ENCODE results near the gene IWS1.
"Not testable (repeated sequence)": the region's sequence is repeated elsewhere in the genome, so short reads cannot be mapped to it uniquely, and the experiment has no call there.

The IWS1 gene

DNA sequence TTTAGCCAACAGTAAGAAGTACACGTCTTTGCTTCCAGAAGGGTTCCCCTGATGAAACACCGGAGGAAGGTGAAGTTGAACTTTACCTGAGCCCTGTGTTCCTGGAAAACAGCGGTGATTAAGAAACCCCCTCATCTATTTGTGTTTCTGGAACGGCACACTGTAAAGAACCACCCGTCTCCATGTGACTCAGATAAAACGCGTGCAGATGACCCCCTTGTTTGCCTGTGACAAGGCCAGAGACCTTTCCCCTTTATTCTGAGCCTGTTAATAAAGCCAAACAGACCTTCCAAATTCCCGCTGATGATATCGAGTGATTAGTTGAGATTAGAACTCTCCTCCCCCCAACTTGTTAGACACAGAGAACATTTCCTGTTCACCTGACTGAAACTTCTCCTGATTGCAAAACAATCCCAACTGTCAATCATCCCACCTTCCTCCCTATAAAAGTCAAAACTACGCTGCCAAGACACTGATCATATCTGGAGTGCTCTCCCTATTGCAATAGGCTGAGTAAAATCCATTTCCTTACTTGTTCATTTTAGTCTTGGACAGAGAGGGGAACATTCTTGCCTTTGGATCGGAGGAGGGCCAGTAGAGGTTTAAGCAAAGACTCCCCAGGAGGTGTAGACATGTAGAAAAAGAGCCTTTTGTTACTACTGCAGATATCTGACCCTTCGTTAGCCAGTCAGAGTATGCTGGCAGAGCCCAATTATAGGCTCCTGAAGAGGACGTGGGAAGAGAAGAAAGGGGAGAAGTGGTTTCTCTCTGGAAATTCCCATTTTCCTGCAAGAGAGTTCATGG, 914 bp upstream of the IWS1 start:
- DNase-seq: no peak

- DNase-seq: no peak
Observed at GRCh38 chr2:127525691-127526131, 578 bp downstream of the IWS1 start.

- DNase-seq: not testable (repeated sequence)
Observed at GRCh38 chr2:127524198-127524834, 2.0 kb downstream of the IWS1 start.

DNA sequence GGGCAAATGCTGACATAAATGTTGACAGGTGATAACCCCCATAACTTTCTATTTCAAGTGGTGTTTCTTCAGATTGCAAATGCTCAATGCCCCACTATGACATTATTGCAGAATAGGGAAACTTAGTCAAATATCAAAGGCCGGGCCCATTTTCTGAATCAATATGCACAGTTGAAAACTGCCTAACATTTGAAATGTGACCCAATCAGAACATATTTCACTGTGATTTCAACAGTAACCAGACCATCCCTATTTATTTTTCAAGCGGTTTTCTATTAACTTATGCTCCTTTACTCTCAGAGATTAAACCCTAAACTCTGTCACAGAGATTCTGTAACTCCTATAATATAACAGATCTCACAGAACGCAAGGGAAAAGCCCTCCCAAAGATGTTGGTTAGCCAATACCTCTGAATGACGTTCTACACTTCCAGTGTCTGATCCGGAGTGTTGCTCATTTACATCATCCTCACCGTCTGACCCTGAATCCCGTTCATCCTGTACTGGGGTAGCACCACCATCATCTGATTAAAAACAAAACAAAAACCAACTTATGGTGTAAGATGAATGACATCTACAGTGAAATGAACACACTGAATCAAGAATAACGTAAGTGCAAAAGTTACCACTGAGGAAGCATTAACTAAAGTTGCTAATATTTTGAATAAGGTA, 2.9 kb downstream of the IWS1 start:
- DNase-seq: no peak

DNA sequence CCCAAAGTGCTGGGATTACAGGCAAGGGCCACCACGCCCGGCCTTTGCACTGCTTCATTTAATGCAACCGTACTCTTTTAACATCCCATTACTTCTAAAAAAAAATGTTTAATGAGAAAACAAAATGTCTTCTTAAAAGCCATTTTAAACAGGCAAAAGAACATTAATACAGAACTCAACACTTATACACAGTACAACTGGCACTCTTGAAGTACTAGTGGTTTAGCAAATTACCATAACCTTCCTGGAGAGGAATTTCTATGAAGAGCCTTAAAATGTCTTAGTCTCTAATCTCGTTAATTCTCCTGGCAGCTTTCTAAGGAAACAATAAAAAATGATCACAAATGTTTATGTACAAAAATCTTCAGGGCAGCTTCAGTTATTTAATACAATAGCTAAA, 5.9 kb downstream of the IWS1 start:
- DNase-seq: no peak

DNA sequence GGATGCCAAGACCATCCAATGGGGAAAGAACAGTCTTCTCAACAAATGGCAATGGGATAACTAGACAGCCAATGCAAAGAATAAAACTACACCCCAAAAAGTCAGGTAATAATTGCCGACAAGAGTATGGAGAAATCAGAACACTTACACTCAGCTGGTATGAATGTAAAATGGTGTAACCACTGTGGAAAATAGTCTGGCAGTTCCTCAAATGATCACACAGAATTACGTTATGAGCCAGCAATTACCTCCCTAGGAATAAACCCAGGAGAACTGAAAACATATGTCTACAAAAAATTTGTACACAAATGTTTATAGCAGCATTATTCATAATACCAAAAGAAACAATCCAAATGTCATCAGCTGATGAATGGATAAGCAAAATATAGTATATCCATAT, 8.8 kb downstream of the IWS1 start:
- no peak for DNase-seq

GRCh38 chr2:127516041-127516762, 10.1 kb downstream of the IWS1 start:
- DNase-seq: no peak

- no peak for DNase-seq
Observed at GRCh38 chr2:127515383-127515915, 10.8 kb downstream of the IWS1 start.

GRCh38 chr2:127514485-127514884, 11.8 kb downstream of the IWS1 start:
- DNase-seq: no peak

GRCh38 chr2:127514076-127514475, 12.2 kb downstream of the IWS1 start:
- DNase-seq: no peak

GRCh38 chr2:127512362-127512761, 13.9 kb downstream of the IWS1 start:
- no peak for DNase-seq

DNA sequence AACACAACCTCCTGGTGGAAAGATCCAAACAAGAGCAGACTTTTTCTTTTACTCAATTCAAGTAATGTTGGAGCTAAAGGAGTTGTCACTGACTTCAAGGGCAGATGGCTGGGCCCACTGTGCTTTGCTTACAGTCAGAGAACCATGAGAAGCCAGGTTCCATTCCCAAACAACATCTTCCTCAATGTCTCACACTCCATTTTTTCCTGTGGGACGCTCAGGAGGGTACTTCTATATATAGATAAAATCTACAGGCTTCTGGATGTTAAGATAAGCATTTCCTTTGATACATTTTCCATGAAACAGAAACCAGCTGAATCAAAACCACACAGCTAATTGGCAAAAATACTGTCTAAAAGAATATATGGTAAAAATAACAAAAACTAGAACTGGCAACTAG, 14.4 kb downstream of the IWS1 start:
- DNase-seq: no peak

DNA sequence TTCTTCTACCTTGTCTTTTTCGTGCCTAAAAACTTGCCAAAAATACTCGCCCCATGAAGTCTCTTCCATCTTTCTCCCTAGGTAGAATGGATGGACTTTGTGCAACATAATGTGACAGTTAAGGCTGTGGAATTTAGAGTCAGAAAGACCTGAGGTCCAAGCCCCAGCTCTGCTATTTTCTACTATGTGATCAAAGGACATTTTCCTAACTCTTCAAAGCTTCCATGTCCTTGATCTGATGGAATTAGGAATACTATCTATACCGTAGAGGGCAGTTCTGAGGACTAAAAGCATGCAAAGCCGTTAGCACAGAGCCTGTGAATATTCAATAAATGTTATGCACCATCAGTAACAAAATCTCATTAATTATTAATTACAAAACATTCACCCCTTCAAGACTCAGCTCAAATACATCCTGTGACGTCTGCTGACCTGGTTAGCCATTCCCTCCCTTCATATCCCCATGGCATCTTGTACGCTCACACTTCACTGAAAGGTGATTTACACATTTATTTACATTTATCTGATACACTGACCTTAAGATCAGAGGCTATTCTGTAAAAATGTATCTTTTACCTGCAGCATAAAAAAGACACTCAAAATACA, 15.1 kb downstream of the IWS1 start:
- DNase-seq: no peak

GRCh38 chr2:127510073-127510472, 16.2 kb downstream of the IWS1 start:
- DNase-seq: no peak

DNA sequence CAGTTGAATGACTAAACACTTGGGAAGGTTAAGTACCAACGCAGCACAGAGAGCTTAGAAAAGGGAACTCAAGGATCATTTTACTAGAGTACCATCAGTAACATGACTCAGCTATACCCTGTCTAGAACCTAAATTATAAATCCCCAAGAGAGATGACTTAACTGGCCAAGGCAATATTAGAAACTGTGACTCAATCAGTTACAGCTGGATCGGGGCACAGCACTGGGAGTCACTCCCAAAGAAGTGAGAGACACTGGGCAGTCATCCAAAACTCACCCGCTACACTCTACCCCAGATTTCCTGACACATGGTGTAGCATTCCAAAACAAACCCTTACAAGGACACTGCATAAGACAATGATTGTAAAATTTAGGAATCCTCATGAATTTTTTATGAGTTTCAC, 17.7 kb downstream of the IWS1 start:
- DNase-seq: no peak

- DNase-seq: no peak
Observed at GRCh38 chr2:127508023-127508630, 18.2 kb downstream of the IWS1 start.

DNA sequence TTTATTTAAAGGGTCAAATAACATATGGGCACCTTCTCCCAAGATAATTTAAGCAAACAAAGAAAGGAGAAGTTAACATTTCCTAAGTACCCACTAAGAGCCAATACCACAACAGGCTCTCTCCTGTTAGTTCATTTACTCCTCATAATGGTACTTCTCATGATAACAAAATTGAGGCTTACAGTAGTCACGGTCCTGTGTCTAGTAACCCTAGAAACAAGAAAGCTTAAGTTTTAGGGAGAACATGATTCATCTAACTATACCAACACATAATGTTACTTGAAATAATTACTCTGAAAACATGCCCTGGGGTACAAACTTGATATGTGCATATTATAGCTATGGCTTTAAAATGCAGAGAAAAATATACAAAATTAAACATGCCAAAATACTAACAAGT, 19.8 kb downstream of the IWS1 start:
- DNase-seq: no peak

DNA sequence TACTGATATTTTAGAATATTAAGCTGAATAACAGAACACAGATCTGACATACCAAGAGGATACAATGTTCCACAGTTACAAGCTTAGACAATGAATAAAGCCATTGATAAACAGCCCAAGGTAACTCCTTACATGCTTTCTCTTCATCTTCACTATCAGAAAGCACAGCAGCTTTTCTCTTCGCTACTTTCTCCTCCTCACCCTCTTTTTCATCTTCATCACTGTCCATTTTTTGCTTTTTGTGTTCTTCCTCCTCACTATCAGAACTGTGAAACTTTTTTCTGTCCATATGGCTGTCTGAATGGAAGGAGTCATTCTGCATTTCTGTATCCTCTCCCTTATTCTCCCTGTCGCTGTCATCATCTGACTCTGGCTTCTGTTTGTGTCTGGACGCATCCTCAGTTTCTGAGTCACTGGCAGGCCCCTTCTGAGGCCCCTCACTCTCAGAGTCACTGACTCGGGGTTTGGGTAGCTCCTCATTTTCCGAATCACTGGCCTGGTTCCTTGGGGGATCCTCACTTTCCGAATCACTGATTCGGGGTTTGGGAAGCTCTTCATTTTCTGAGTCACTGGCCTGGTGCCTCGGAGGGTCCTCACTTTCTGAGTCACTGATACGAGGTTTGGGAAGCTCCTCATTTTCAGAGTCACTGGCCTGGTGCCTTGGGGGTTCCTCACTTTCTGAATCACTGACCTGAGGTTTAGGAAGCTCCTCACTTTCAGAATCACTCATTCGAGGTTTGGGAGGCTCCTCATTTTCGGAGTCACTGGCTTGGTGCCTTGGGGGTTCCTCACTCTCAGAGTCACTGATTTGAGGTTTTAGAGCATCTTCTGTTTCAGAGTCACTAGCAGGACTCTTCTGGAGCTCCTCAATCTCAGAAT, 21.5 kb downstream of the IWS1 start:
- DNase-seq: no peak

DNA sequence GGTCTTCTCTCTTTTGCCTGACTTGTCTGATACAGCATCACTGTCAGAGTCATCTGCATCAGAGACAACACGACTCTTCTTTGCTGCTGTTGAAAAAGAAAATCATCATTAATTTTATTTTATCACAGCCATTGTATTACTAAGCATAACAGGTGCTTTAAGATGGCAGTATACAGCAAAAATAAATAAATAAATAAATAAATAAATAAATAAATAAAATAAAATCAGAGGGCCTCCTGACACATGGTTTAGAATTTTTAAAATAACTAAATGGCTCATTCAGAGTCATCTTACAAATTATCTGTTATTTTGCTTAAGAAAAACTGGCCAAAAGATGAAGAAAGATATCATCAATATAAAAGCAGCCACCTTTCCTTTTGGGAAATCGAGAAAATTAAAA, 22.8 kb downstream of the IWS1 start:
- no peak for DNase-seq

DNA sequence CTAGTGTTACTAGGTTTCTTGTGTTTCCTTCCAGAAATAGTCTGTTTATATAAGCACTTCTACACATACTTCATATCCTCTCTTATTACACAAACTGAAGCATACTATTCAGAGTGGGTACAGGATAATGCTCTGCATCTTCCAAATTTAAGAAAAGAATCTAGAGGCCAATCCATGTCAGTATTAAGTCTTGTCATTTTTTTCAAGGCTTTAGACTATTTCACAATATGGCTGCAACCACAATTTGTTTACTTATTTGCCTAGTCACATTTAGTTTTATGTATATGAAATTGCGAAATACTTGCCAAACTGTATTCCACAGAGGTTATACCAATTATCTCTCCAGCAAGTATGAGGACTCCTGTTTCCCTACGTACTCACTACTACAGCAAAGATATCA, 27.9 kb downstream of the IWS1 start:
- no peak for DNase-seq

- DNase-seq: no peak
Observed at GRCh38 chr2:127490283-127490682, 36.0 kb downstream of the IWS1 start.
